SH-SY5Y (cell line): ENCODE data around the gene FTL.

Experiments
- GATA2 ChIP-seq: IDR thresholded peaks from 2 replicates; pipeline ENCODE4 v1.6.1; 2011; ENCODE audit warnings: mild to moderate bottlenecking, low read depth, low read length
- GATA3 ChIP-seq: IDR thresholded peaks from 2 replicates; pipeline ENCODE4 v1.6.1; 2011; ENCODE audit warnings: low read depth, mild to moderate bottlenecking, low read length, moderate library complexity

DNA sequence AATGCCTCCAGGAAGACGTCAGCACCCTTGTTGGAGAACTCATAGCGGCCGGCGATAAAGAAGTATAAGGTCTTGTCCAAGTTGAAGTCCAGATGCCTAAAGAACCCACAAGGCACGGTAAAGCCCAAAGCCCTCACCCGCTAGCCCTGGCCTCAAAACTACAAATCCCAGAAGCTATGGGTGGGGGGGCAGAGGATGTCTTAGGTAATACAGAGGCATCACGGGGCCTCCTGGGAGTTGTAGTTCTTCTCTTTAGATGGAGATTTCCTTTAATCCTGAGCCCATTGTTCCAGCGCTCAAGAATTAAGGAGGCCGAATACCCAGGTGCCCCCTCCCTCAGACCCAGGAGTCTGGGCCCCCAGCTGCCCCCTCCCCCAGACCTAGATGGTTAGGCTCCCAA is 17.2 kb downstream of the FTL start:
- TF ChIP-seq GATA2 = no peak
- no peak for TF ChIP-seq GATA3
